Stomach (tissue), 9 donors: Measurements from ENCODE around the gene XPO4. TPM values are rescaled to one million over a fixed set of nuclear protein-coding genes. Genes with fewer than 3 reads are reported as not detected.

Source experiments
- DNase-seq, 2 donors: peaks; one replicate each; pipeline versions ENCODE4 v3.0.0 to v3.0.0-alpha.2; 2013 to 2019
- H3K27ac ChIP-seq, 5 donors: fragments of 200-600 bp in 4 of 5; sonication (generic) in 4 of 5; one replicate each; pipeline ENCODE4 v1.5.1; 2013 to 2019; ENCODE audit warnings: mild to moderate bottlenecking in 1 of 5, moderate library complexity in 1 of 5
- H3K27me3 ChIP-seq, 3 donors: fragments of 200-600 bp; sonication (generic); one replicate each; pipeline ENCODE4 v1.5.1; 2017 to 2019; ENCODE audit warnings: mixed run types in 1 of 3
- H3K36me3 ChIP-seq, 4 donors: fragments of 200-600 bp; sonication (generic); 1 replicate in 3 of 4; 2 replicates in 1 of 4; pipeline ENCODE4 v1.5.1; 2016 to 2019
- H3K4me1 ChIP-seq, 4 donors: fragments of 200-600 bp; sonication (generic); one replicate each; pipeline ENCODE4 v1.5.1; 2016 to 2019
- H3K4me3 ChIP-seq, 4 donors: fragments of 200-600 bp; sonication (generic) in 3 of 4; one replicate each; pipeline ENCODE4 v1.5.1; 2016 to 2019; ENCODE audit warnings: mild to moderate bottlenecking in 1 of 4
- H3K9me3 ChIP-seq, 4 donors: fragments of 200-600 bp; sonication (generic); one replicate each; pipeline ENCODE4 v1.5.1; 2016 to 2019
- CTCF ChIP-seq, 7 experiments: fragments of 450-650 bp in 4 of 7; fragments of 200-600 bp in 3 of 7; sonication (generic) in 3 of 7; IDR thresholded peaks; one replicate each; pipeline ENCODE4 v1.5.1; 2016 to 2019; ENCODE audit warnings: antibody characterized with exemption in 7 of 7, control low read depth in 2 of 7, mild to moderate bottlenecking in 1 of 7
- EP300 ChIP-seq: sonication (generic); formaldehyde crosslinking; IDR thresholded peaks from one replicate; pipeline ENCODE4 v1.6.1; 2017; ENCODE audit warnings: antibody characterized with exemption
- POLR2A ChIP-seq, 4 donors: fragments of 450-650 bp; IDR thresholded peaks; one replicate each; pipeline ENCODE4 v1.6.1; 2016; ENCODE audit warnings: antibody characterized with exemption in 4 of 4, control low read depth in 2 of 4, mild to moderate bottlenecking in 1 of 4, moderate library complexity in 1 of 4
- POLR2AphosphoS5 ChIP-seq, 3 donors: sonication (generic); formaldehyde crosslinking; IDR thresholded peaks; one replicate each; pipeline ENCODE4 v1.6.1; 2016; ENCODE audit warnings: antibody characterized with exemption in 3 of 3
- WGBS, 5 donors: extraction: QIAGEN DNeasy Blood & Tissue Kit in 3 of 5; methylation state at CpG; one replicate each; pipeline versions ENCODE4 v1.1.5 to v1.1.7; 2013 to 2018; 5-methylcytosine and 5-hydroxymethylcytosine counted together
- intact Hi-C: fragments of 100-400 bp; cut with DNase I; formaldehyde crosslinking; loops from one replicate; pipeline ENCODE4 v1.15.1; 2023; ENCODE audit warnings: low total_unique reads
- polyA plus RNA-seq, 3 donors: library from polyadenylated mRNA; stranded (reverse); fragments of 200-250 nt; gene quantifications; one replicate each; pipeline ENCODE4 v1.2.3, GENCODE V29; 2013
- total RNA-seq, 5 donors: library from RNA; depleted of rRNA; stranded (reverse); fragments of >200 nt; gene quantifications; one replicate each; pipeline versions ENCODE4 v1.1.0 to v1.2.3, GENCODE V29; 2014 to 2016
- donor health status: healthy with polysubstance abuse.
- donor health status: Bipolar disorder and iron deficiency.
- donor health status: healthy.

XPO4 gene
- total and polyA plus RNA-seq, 8 donors: 2.3 to 41.7 (median 14.9) TPM

DNA sequence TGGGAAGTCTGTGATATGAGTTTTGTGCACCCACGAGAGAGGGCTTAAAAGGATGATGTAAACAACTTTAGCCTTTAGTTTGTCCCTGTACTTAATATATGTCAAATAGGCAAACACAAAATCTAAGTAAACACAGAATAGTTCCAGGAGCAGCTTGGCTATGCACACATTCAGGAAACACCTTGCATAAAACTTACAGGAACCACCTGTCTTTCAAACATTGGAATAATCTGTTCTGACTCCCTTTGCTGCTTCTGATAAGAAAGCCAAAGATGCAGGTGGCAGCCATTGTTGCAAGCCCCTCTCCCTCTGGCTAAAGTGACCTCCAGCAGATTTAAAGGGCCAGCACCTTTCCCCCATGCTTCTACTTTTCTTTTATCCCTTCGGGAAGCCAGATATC, 133.5 kb downstream of the XPO4 start:
- Histone ChIP-seq H3K4me3 (no peak overlapping the region), H3K4me1 (peaks cover 10 to 30% (median 15%) of the 10 kb centered on the region in 4 donors), H3K9me3 (peaks cover 0 to 22% (median 5%) of the 10 kb centered on the region in 4 donors), H3K27me3 (no peaks in the 10 kb centered on the region), H3K36me3 (peaks cover 0 to 13% (median 8%) of the 10 kb centered on the region in 4 donors), H3K27ac (no peak overlapping the region)
- TF ChIP-seq CTCF (IDR thresholded peaks at IDR 0.05) (no peak), EP300 (no peak)
- no peak for DNase-seq
- intact Hi-C loops: no loop called here
- WGBS, 5 donors: 9 to 56% (median 46%) methylated on average over 2 of the region's 2 CpGs

GRCh38 chr13:20767309-20767943, 135.1 kb downstream of the XPO4 start:
- no peaks in the 10 kb centered on the region for H3K27me3 ChIP-seq
- peaks cover 0 to 22% (median 5%) of the 10 kb centered on the region in 4 donors for H3K9me3 ChIP-seq
- H3K27ac ChIP-seq: no peak overlapping the region
- intact Hi-C loops: no loop called here
- H3K4me1 ChIP-seq: peaks cover 3 to 19% (median 7%) of the 10 kb centered on the region in 4 donors
- H3K4me3 ChIP-seq: no peak overlapping the region
- DNase-seq: no peak
- WGBS, 5 donors: 90 to 97% (median 94%) methylated on average over 2 of the region's 2 CpGs
- peaks cover 0 to 13% (median 8%) of the 10 kb centered on the region in 4 donors for H3K36me3 ChIP-seq
- no peak for TF ChIP-seq POLR2A (IDR thresholded peaks at IDR 0.05)
- no peak for TF ChIP-seq EP300
- TF ChIP-seq POLR2AphosphoS5 (IDR thresholded peaks at IDR 0.05): no peak
- no peak for TF ChIP-seq CTCF (IDR thresholded peaks at IDR 0.05)

GRCh38 chr13:20760872-20761271, 141.7 kb downstream of the XPO4 start:
- Histone ChIP-seq H3K4me1 (no peaks in the 10 kb centered on the region), H3K9me3 (peaks cover 0 to 10% (median 3%) of the 10 kb centered on the region in 4 donors), H3K27ac (no peak overlapping the region), H3K36me3 (peaks cover 0 to 13% (median 12%) of the 10 kb centered on the region in 4 donors), H3K27me3 (no peaks in the 10 kb centered on the region), H3K4me3 (no peak overlapping the region)
- intact Hi-C loops: no loop called here
- TF ChIP-seq EP300 (no peak), POLR2AphosphoS5 (IDR thresholded peaks at IDR 0.05) (no peak), CTCF (IDR thresholded peaks at IDR 0.05) (no peak), POLR2A (IDR thresholded peaks at IDR 0.05) (no peak)
- 79 to 84% (median 79%) methylated on average over 3 of the region's 3 CpGs for WGBS, 5 donors
- no peak for DNase-seq

DNA sequence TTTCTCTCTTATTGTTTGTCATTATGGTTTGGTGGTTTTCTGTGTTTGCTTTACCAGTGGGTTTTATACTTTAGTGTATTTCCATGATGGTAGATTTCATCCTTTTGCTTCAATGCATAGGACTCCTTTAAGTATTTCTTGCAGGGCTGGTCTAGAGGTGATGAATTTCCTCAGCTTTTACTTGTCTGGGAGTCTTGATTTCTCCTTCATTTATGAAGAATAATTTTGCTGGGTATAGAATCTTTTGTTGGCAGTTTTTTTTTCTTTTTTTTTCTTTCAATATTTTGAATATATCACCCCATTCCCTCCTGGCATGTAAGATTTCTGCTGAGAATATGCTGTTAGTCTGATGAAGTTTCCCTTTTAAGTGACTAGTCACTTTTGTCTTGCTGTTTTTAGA, 148.5 kb downstream of the XPO4 start:
- Histone ChIP-seq H3K9me3 (peaks cover 3 to 42% (median 20%) of the 10 kb centered on the region in 4 donors), H3K4me1 (no peaks in the 10 kb centered on the region), H3K27me3 (no peaks in the 10 kb centered on the region), H3K36me3 (peaks cover 0 to 21% (median 17%) of the 10 kb centered on the region in 4 donors), H3K4me3 (no peak overlapping the region), H3K27ac (no peak overlapping the region)
- intact Hi-C loops: no loop called here
- no peak for DNase-seq
- no peak for TF ChIP-seq POLR2A (IDR thresholded peaks at IDR 0.05)
- TF ChIP-seq EP300: no peak
- no peak for TF ChIP-seq CTCF (IDR thresholded peaks at IDR 0.05)
- TF ChIP-seq POLR2AphosphoS5 (IDR thresholded peaks at IDR 0.05): no peak
